K562 (cell line): ENCODE data around the gene KCNQ2. TPM values are rescaled to one million over a fixed set of nuclear protein-coding genes. Genes with fewer than 3 reads are reported as not detected.

Experiments
- ATAC-seq: fragments of 200-7000 bp; cut with Tn5 transposase; 3 replicates; pipeline ENCODE4 v1.9.1; 2020; ENCODE audit warnings: moderate library complexity
- BruUV-seq: library from RNA; stranded (reverse); fragments of 400-500 nt; replicated peaks from 2 replicates; lab custom pipeline; 2021; lab: Mats Ljungman, UMichigan
- CTCF ChIA-PET: fragments of 300-600 bp; formaldehyde crosslinking; extraction: SDS; loops from one replicate; lab custom pipeline; 2021; ENCODE audit warnings: low intra/inter-chr PET ratio; lab: Yijun Ruan, JAX
- POLR2A ChIA-PET: fragments of 300-600, 350-650 bp; sonication (Branson Sonifier 250); formaldehyde crosslinking; extraction: SDS; loops from one replicate; lab custom pipeline; 2021; ENCODE audit warnings: antibody characterized with exemption, inconsistent platforms; lab: Yijun Ruan, JAX
- DNase-seq, 4 experiments: peaks; one replicate each; pipeline versions ENCODE4 v3.0.0 to v3.0.0-alpha.2; 2011 to 2018; ENCODE audit warnings: low spot score in 3 of 4, mixed read lengths in 3 of 4; ENCODE audit errors: extremely low read depth in 1 of 4
- FAIRE-seq: peaks from 2 replicates; lab custom pipeline; 2011; peaks lifted over from hg19 to GRCh38; lab: Jason Lieb, UNC
- H2AFZ ChIP-seq: 2 replicates; pipeline ENCODE4 v1.6.0; 2011; ENCODE audit warnings: low read depth, low read length, control low read depth, inconsistent platforms
- H3K27ac ChIP-seq: fragments of 200-600 bp; 3 replicates; pipeline ENCODE4 v1.8.0; 2011; ENCODE audit warnings: low read depth, mild to moderate bottlenecking, control low read depth, inconsistent platforms, low read length, moderate library complexity, mixed read lengths; ENCODE audit errors: extremely low read depth
- H3K27me3 ChIP-seq, 2 experiments: fragments of 300-600 bp in 1 of 2; 2 replicates in 1 of 2; 3 replicates in 1 of 2; pipeline versions ENCODE4 v1.6.0 to v1.8.0; 2011; ENCODE audit warnings: inconsistent platforms in 2 of 2, low read length in 2 of 2, mild to moderate bottlenecking in 1 of 2, mixed read lengths in 1 of 2, moderate library complexity in 1 of 2; ENCODE audit not compliant: control insufficient read depth in 2 of 2, insufficient read depth in 2 of 2
- H3K36me3 ChIP-seq: fragments of 300-600 bp; 3 replicates; pipeline ENCODE4 v1.8.0; 2011; ENCODE audit warnings: mild to moderate bottlenecking, low read length, inconsistent platforms; ENCODE audit not compliant: control insufficient read depth, insufficient read depth
- H3K4me1 ChIP-seq, 2 experiments: fragments of 200-600 bp in 1 of 2; replicated peaks in 1 of 2; 2 replicates in 1 of 2; 3 replicates in 1 of 2; pipeline versions ENCODE4 v1.5.1 to v1.8.0; 2011; ENCODE audit warnings: inconsistent platforms in 2 of 2, low read length in 2 of 2, mild to moderate bottlenecking in 1 of 2, mixed read lengths in 1 of 2, moderate library complexity in 1 of 2; ENCODE audit not compliant: control insufficient read depth in 2 of 2, insufficient read depth in 2 of 2
- H3K4me2 ChIP-seq: 2 replicates; pipeline ENCODE4 v1.6.1; 2011; ENCODE audit warnings: low read length, control low read depth, inconsistent platforms, mixed read lengths; ENCODE audit not compliant: insufficient read depth
- H3K4me3 ChIP-seq: fragments of 200-600 bp; sonication (generic), shearing (Covaris generic); 2 replicates; pipeline ENCODE4 v1.5.1; 2016; ENCODE audit warnings: control low read depth, inconsistent platforms
- H3K79me2 ChIP-seq: fragments of 200-600 bp; 3 replicates; pipeline ENCODE4 v1.8.0; 2011; ENCODE audit warnings: low read length, inconsistent platforms; ENCODE audit not compliant: control insufficient read depth, insufficient read depth
- H3K9ac ChIP-seq, 2 experiments: 2 replicates each; pipeline versions ENCODE4 v1.6.0 to v1.6.1; 2011; ENCODE audit warnings: low read depth in 2 of 2, low read length in 2 of 2, control low read depth in 1 of 2, inconsistent platforms in 1 of 2, mild to moderate bottlenecking in 1 of 2, mixed read lengths in 1 of 2; ENCODE audit not compliant: insufficient read depth in 1 of 2
- H3K9me1 ChIP-seq: one replicate; pipeline ENCODE4 v1.6.0; 2011; ENCODE audit warnings: inconsistent platforms, mild to moderate bottlenecking, low read length, moderate library complexity; ENCODE audit not compliant: control insufficient read depth, insufficient read depth
- H3K9me3 ChIP-seq: replicated peaks from 2 replicates; pipeline ENCODE4 v1.5.1; 2011; ENCODE audit warnings: low read depth, low read length, inconsistent platforms; ENCODE audit not compliant: control insufficient read depth, insufficient read depth
- H4K20me1 ChIP-seq: replicated peaks from 2 replicates; pipeline ENCODE4 v1.6.1; 2011; ENCODE audit warnings: low read length, inconsistent platforms, mixed read lengths; ENCODE audit not compliant: control insufficient read depth, insufficient read depth
- BRCA1 ChIP-seq, 2 experiments: fragments of 450-650 bp in 1 of 2; sonication (generic) in 1 of 2; formaldehyde crosslinking in 1 of 2; IDR thresholded peaks; 2 replicates each; pipeline versions ENCODE4 v1.5.0 to v1.6.1; 2017 to 2020; ENCODE audit warnings: mild to moderate bottlenecking in 1 of 2, missing genetic modification reagents in 1 of 2
- EHMT2 ChIP-seq: fragments of 450-650 bp; IDR thresholded peaks from 2 replicates; pipeline ENCODE4 v1.6.1; 2018; ENCODE audit warnings: antibody characterized with exemption
- ELF1 ChIP-seq: fragments of 200-800 bp; sonication (Bioruptor generic); IDR thresholded peaks from 2 replicates; pipeline ENCODE4 v1.6.1; 2016; ENCODE audit warnings: missing genetic modification characterization, missing compliant biosample characterization
- HES1 ChIP-seq: fragments of 450-650 bp; IDR thresholded peaks from 2 replicates; pipeline ENCODE4 v1.6.1; 2016; ENCODE audit warnings: low read depth, mild to moderate bottlenecking, moderate library complexity
- POLR3A ChIP-seq: IDR thresholded peaks from 2 replicates; pipeline ENCODE4 v1.6.1; 2011; ENCODE audit warnings: borderline replicate concordance, mild to moderate bottlenecking, moderate library complexity; ENCODE audit not compliant: insufficient read length, insufficient read depth; ENCODE audit errors: extremely low read depth
- TCF15 ChIP-seq: fragments of 250-450 bp; sonication (Bioruptor Pico); IDR thresholded peaks from 2 replicates; pipeline ENCODE4 v1.8.0; 2022; ENCODE audit warnings: moderate library complexity, mild to moderate bottlenecking, inconsistent platforms
- ZC3H4 ChIP-seq: sonication (generic); formaldehyde crosslinking; IDR thresholded peaks from 2 replicates; pipeline ENCODE4 v1.9.0; 2021; ENCODE audit warnings: missing genetic modification reagents, borderline replicate concordance
- WGBS: fragments of 100-300 bp; shearing (Covaris generic); methylation state at CpG from one replicate; pipeline ENCODE4 v1.1.6; 2016; ENCODE audit warnings: low coverage, mixed read lengths; ENCODE audit not compliant: insufficient coverage; ENCODE audit errors: missing lambda C conversion rate; 5-methylcytosine and 5-hydroxymethylcytosine counted together
- in situ Hi-C: fragments of 300-500 bp; cut with MboI; formaldehyde crosslinking; loops from 4 replicates; pipeline ENCODE4 v1.15.0; 2018; ENCODE audit warnings: inconsistent platforms, mixed read lengths
- intact Hi-C: fragments of 100-400 bp; cut with micrococcal nuclease; formaldehyde crosslinking; loops from 2 replicates; pipeline ENCODE4 v1.14.2; 2022
- polyA plus RNA-seq, 8 experiments: library from polyadenylated mRNA; depleted of rRNA in 4 of 8; stranded (reverse) in 5 of 8; unstranded in 3 of 8; fragments of >200 nt; fragmentation: Nextera tagmentation in 2 of 8; fragmentation: Illumina TruSeq in 1 of 8; extraction: Ambion mirVana in 2 of 8; extraction: Trizol in 1 of 8; gene quantifications; 2 replicates each; pipeline versions ENCODE4 v1.2.1 to v1.2.3, GENCODE V29; 2011 to 2014; ENCODE audit warnings: inconsistent platforms in 1 of 8, missing spikeins in 1 of 8
- total RNA-seq, 7 experiments: library from RNA; depleted of rRNA in 6 of 7; stranded (reverse); fragments of >200 nt in 6 of 7; fragmentation: Illumina TruSeq in 2 of 7; extraction: Trizol in 2 of 7; gene quantifications; 2 replicates each; pipeline versions ENCODE4 v1.2.1 to v1.2.3, GENCODE V29; 2011 to 2021; ENCODE audit warnings: low replicate concordance in 1 of 7

Gene KCNQ2
- total and polyA plus RNA-seq, 9 of the 15 experiments (the other 6 are each of a cell fraction or from before 2014, with no cell fraction given), result 0.13 to 0.16 TPM; not detected in 7

DNA sequence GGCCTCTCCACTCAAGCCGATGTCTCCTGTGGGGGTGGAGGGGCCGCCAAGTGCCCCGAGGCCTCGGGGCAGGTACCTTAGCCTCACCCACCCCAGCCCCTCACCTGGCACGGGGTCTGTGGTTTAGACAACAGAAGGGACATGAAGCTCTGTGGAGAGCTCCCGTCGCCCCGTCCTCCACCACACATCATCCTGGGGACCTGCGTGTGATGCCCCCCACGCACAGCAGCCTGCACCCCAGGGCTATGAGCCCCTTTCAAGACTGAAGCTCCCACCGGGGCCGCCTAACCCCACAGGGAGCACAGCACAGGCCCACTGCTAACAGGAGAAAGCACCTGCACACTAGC is 8.2 kb downstream of the KCNQ2 start:
- Histone ChIP-seq H3K36me3 (no peaks in the 10 kb centered on the region), H3K4me2 (no peak overlapping the region), H4K20me1 (peaks cover 14% of the 10 kb centered on the region; the same call in 1 of the 2 replicates), H3K4me1 (peaks cover 0 to 28% of the 10 kb centered on the region in 2 experiments; a peak in 2 of 5 replicates), H3K9ac (no peak overlapping the region), H3K27ac (no peak overlapping the region), H3K9me1 (no peaks in the 10 kb centered on the region), H3K79me2 (no peaks in the 10 kb centered on the region), H2AFZ (no peak overlapping the region), H3K9me3 (no peaks in the 10 kb centered on the region), H3K4me3 (no peak overlapping the region), H3K27me3 (peaks cover 46 to 86% of the 10 kb centered on the region in 2 experiments)
- FAIRE-seq (no peak), DNase-seq (no peak), ATAC-seq (no peak)
- in situ Hi-C loops (no loop called here), intact Hi-C loops (no loop called here)
- POLR2A ChIA-PET, result no interaction called here
- TF ChIP-seq ELF1 (tag) (no peak), TCF15 (no peak), HES1 (no peak), EHMT2 (no peak), ZC3H4 (CRISPR knock-in tag) (no peak), POLR3A (no peak), BRCA1 (IDR thresholded peaks at IDR 0.05) (no peak), BRCA1 (CRISPR knock-in tag; IDR thresholded peaks at IDR 0.05) (no peak)
- CTCF ChIA-PET, result no interaction called here
- 0% methylated on average over 9 of the region's 12 CpGs for WGBS
- no TSS peak for BruUV-seq
